HG02798 (cell line): ENCODE results near the gene IPO13.

Experiments
- ATAC-seq: cut with Tn5 transposase; IDR thresholded peaks from one replicate; pipeline ENCODE4 v1.9.1; 2021; ENCODE audit warnings: mild to moderate bottlenecking; ENCODE audit not compliant: unreplicated experiment, poor library complexity

The IPO13 gene

DNA sequence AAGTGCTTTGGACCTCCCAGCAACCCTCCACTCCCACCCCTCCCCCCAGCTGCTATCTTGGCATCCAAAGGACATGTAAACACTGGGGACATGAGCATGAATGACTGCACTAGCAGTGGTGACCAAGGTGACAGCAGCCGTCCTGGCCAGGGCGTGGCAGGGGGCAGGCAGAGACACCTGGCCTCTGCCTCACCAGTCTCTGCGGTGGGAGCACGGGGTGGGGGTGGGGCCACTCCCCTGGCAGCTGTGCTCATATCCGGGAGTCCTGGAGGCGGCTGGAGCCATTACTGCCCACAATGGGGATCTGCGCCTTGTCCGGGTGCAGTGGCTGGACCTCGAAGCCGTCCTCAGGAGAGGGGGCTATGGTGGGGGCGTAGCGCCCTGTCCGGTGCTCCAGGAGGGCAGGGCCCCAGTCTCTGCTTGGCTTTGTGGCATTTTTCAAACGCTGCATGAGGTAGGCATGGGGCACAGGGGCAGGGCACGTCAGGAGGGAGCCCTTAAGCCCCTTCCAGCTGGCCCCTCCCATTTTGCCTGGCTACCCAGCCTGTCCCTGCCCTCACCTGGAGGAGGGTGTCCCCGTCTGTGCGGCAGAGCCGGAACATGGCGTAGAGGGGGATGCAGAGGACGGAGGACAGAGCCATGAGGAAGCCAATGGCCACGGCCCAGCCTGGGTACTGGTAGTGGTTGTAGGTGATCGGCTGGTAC, 50.7 kb downstream of the IPO13 start:
- no peak for ATAC-seq

DNA sequence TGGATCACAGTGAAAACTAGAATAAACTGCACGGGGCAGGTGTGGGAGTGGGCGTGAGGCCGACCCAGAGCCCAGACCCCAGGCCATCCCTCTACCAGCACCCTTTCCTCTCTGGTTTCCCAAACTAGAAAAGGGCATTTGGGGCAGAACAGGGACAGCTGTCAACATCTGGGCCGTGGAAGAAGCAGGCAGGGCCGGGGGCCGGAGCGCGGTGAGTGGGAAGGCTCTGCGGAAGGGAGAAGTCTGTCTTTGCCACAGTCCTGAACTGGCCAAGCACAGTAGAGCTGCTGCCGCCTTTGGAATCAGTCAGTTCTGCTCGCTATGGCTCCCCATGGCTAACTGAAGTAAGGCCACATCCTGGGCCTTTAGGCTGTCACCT, 51.2 kb downstream of the IPO13 start:
- no peak for ATAC-seq

DNA sequence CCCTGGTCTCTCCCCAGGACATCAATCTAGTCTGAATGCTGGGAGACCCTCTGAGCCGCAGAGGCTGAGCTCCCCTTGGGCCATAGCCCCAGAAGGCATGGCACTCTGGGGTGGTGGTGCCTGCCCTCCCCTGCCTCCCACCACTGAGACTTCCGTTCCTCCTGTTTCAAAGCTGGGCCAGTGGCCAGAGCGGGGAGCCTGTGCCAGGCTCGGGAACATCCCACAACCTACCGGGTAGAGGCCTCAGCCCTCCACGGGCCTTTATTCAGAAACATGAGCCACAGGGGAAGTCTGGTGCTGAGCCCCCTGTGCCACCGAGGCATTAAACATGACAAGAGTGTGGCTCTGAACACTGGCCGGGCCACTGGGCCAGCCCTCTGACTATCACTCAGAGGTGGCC, 52.7 kb downstream of the IPO13 start:
- no peak for ATAC-seq

DNA sequence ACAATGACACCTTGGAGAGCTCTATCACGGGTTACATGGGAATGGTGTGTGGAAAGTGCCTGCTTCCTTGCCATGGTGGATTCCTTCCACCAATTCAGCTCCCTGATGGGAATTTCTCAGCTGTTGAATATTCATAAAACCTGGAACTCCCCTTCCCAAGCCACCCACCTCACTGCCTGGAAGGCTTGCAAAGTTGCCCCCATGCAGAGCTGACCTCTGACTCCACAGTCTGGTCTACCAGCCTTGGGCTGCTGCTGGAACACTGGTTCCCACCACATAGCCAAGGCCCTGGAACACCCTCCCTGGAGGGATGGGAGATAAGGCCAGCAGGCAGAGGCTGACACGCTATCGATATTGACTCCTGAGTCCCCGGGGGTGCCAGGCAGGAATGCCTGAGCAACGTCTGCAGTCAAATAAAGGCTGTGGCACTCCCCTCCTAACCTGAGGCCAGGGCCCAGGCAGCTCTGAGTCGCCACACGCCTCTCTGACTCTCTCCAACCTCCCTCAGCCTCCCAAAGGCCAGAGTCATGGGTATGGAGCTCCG, 53.4 kb downstream of the IPO13 start:
- ATAC-seq = no peak

DNA sequence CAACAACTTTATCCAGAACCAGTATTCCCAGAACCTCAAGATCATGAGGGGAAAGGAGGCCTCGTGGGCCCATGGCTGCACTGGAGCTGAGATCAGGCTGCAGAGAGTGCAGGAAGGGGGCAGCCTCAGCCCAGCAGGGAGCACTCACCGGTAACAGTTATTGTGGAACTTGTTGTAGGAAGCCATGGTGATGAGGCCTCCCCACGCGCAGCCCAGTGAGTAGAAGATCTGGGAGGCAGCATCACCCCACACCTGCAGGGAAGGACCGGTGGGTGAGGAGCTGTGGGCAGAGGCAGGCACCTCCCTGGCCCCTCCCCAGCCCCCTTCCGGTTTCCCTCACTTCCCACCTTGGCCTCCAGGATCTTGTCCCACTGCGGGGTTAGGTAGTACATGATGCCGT, 55.4 kb downstream of the IPO13 start:
- ATAC-seq = no peak

DNA sequence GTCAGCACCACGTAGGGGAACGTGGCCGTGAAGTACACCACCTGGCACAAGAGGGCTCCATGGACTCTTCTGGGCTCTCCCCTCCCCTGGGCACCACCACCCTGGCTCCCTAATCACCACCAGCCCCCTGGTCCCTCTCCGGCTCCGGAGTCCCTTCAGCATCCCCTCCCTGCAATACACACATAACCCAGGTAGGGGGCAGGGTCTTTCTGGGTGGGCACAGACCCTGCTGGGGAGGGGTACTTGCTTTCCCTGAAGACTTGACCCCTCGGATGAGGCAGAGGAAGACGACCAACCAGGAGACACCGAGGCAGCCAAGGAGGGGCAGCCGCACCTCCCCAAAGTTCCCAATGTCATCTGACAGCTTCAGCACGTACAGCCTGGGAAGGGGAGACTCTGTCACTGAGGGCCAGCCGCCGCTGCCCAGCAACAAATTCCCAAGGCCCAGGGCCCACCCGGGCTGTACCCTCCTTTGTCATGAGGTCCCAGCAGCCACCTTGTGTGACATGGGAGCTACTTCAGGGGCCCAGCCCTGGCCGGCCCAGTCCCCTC, 55.9 kb downstream of the IPO13 start:
- ATAC-seq = no peak

DNA sequence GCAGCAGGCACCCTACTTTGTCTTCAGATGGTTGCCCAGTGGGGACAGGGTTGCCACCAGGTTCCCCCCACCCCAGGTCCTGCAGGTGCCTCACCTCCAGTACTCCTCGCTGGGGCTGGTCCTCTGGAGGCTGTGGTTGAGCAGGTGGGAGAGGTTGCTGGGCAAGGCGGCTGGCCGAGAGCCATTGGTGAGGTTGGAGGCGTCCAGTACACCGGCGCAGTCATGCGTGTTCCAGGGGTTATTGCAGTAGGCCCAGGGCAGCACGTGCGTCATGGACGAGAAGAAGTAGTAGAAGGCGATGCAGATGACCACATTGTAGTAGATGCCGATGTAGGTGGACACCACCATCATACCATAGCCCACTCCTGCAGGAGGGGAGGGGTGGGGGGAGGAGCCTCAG, 61.5 kb downstream of the IPO13 start:
- no peak for ATAC-seq

DNA sequence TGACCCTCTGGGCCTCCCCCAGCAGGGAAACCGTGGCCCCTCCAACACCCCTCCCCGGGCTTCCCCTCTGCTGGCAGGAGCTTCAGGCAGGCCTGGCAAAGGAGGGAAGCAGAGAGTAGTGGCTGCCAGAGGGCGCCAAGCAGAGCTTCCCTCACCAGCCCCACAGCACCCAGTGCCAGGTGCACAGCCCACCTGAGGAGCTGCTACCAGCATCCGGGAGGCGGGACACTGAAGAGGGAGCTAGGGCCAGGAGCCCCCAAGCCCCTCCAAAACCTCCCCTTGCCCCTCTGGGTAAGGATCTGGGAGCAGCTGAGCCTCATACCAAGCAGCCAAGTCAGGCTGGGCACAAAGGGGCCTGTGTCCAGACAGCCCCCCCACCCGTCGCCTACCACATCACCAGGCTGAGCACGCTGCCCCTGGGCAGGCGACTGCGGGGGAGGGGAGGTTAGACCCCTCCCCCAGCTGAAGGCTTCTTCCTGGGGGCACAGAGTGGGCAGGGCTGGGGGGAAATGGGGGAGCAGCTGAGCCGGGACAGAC, 64.3 kb downstream of the IPO13 start:
- ATAC-seq = no peak

DNA sequence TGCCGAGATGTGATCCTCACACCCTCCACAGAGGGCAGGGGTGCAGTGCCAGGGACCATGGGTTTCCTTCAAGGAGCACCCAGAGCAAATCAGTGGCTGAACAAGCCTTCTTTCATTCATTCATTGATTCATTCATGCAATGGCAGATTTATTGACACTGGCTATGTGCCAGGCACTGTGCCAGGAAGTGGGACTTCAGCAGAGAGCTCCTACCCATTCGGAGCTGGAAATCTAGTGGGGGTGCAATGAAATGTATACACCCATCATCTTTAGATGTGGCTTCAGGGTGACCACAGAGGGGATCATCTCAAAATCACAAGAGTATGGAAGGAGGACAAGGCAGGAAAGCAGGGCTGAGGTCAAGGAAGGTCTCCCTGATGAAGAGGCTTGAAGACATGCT, 65.7 kb downstream of the IPO13 start:
- no peak for ATAC-seq

DNA sequence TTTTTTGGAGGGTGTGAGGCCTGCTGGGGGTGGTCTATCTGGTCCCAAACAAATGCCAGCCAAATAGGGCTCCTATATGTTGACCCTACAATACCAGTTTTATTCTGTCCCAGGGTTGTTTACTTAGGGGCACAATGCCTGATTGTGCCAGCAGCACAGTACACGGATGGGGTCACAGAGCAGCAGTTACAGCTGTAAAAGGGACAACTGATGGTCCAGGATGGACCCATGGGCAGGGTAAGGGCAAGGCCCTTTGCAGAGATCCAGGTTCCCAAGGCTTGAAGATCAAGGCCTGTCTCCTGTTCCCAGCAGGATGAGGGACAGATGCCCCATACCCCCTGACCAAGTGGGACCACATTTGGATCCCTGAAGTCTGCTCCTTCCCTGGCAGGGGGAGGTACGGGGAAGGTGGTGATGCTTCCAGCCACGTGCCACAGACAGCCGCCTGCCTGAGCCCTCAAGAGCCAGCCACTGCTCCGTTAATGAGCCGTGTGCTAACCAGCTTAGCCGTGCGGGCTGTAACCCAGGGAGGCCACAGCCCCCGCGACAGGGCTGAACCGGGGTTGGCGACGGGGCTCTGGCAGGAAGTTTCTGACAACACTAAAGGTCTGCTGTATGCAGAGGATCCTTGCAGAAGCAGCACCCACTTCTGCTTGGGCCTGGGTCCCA, 66.3 kb downstream of the IPO13 start:
- no peak for ATAC-seq

DNA sequence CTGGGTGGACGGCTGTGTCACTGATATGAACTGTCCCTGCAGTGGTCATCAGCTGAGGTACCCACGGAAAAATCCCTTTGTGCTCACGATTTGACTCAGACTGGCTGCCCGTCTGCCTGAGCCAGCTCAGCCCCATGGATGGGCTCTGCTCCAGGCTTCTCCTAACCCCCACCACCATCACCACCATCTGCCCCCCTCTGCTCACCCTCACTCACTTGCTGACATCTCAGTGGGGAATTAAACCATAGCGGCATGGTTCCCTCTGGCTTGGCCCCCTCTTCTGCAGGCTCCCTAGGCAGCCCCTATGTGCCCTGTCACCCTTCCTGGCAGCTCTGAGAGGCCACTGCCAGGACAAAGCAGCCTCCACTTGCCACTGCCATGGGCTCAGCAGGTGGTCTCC, 67.2 kb downstream of the IPO13 start:
- no peak for ATAC-seq

DNA sequence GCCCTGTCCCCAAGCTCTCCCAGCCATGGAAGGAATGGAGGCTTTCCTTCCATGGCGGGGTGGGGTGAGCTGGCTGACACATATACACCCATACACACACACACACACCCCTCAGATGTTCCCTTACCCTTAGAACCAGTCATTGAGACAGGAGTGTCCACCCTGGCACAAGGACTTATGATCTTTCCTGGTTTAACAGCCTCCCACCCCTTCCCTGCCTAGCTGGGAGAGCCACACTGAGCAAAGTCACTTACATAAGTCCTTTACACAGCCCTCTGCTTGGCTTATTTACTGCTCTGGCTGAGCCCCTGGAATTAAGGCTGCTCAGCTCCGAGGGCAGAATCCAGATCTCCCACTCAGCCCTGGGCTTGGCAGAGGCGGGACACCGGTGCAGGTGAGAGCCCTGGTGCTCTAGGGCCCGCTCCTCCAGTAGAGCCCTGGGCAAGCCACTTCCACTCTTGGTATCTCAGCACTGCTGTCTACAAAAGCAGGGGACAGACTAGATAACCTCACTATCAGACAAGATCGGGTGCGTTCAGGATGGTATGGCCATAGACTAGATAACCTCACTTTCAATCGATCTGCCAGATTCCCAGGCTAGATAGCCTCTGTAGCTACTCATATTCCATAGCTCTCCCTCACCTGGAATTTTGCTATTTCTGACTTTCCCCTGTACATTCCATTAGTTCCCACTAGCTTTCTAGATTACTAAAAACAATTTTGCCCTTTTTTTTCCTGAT, 67.8 kb downstream of the IPO13 start:
- ATAC-seq = no peak

DNA sequence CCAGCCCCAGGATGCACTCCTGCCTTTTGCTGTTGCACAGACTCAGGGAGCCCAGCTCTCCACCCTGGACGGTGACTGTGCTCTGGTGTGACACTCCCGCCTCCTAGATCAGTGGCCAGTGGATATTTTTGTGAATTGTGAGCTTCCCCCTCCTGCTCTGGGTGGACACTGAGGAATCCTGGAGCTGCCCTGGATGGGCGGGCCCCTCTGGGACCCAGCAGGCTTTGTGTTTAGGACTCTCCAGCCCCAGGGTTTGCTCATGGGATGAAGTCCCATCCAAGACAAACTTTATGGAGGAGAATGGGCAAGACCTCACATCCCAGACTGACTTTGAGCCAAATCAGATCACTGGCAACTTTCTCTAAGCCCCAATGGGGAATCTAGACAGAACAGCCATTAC, 68.5 kb downstream of the IPO13 start:
- ATAC-seq = no peak

DNA sequence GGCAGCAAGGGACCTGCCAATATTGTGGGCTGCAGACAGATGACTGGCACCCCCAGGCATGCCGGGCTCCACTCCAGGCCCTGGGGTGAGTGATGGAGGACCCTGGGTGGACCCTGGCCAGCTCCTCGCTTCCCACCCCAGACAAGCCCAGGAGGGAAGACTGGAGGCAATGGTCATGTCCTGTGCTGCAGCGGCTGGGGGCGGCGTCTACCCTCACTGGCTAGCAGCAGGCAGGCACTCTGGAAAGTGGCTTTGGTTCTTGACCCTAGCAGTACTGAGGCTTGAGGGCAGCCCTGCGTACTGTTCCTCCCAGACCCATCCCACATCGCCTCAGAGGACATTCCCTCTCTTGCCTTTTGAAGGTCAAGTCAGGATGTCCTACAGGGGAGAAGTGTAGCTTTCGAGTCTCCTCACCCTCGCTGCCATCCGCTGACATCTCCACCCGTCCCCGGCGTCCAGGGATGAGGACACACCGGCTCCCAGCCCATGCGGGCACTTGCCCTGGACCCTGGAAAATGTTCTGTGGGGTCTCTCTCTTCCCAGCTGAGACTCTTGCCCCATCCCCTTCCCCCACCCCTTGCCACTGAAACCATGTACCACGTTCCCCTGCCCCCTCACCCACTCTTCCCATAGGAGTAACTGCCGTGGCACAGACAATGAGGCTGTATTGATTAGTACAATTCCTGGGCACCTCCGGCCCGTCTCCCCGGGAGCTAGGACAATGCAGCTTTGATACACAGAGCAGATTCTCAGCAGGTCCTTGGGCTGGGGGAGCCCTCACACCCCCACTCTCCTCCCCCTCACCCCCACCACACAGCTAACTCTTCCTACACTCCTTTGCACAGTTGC, 69.5 kb downstream of the IPO13 start:
- ATAC-seq = no peak

DNA sequence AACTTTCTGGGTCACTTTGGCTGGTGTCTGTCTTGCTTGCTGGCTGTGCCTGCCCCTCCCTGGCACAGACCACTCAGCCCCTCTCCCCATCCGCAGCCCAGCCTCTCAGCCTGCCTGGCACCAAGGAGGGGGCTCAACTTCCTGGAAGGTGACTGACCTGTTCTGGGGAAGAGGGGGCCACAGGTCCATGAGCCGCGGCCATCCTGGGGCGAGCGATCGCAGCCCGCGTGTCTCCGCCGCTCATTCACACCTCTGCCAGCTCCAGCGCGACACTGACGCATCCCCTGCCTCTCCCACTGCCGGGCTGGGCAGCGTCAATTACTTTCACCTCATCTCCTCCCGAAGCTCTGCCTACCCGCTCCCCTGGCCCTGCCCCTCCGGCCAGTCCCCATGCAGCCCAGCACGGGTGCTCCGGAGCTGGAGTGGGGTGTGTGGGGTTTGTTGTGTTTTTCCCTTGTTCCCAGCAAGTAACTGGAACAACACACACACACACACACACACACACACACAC, 70.2 kb downstream of the IPO13 start:
- no peak for ATAC-seq
